ENCODE data around the gene EIF3A.
"Not testable (repeated sequence)": the region's sequence is repeated elsewhere in the genome, so short reads cannot be mapped to it uniquely, and the experiment has no call there.

Gene EIF3A

GRCh38 chr10:119100434-119101238, 20.0 kb upstream of the EIF3A start:
- no peak for DNase-seq (ENCODE audit: low read depth)

GRCh38 chr10:119098576-119098975, 18.0 kb upstream of the EIF3A start:
- DNase-seq (ENCODE audit: low read depth): no peak

DNA sequence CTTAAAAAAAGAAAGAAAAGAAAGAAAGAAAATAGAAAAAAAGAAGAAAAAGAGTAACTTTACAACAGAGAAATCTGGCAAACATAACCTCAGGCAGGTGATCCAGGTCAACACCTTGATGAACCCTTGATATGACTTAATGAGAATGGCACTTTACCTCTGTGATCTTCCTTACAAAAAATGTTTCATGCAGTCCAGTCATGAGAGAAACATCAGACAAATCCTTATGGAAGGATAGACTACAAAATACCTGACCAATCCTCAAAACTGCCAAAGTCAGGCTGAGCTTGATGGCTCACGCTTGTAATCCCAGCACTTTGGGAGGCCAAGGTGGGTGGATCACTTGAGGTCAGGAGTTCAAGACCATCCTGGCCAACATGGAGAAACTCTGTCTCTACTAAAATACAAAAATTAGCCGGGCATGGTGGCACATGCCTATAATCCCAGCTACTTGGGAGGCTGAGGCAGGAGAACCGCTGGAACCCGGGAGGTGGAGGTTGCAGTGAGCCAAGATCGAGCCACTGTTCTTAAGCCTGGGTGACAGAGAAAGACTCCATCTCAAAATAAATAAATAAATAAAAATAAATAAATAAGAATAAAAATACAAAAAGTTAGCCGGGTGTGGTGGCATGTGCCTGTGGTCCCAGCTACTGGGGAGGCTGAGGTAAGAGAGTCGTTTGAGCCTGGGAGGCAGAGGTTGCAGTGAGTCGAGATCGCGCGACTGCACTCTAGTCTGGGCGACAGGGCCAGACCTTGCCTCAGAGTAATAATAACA, 16.2 kb upstream of the EIF3A start:
- not testable (repeated sequence) for DNase-seq (ENCODE audit: low read depth)

DNA sequence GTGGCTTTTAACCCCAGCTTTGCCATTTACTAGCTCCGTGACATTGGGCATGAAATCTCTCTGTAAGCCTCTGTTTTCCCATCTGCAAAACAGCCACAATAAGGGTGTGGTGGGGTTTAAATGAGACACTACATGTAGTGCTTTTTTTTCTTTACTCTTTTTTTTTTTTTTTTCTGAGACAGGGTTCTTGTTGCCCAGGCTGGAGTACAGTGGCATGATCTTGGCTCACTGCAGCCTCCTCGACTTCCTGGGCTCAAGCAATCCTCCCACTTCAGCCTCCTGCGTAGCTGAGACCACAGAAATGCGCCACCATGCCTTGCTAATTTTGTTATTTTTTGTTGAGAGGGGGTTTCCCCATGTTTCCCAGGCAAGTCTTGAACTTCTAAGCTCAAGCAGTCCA, 15.0 kb upstream of the EIF3A start:
- DNase-seq (ENCODE audit: low read depth): no peak

GRCh38 chr10:119090968-119091367, 10.4 kb upstream of the EIF3A start:
- no peak for DNase-seq (ENCODE audit: low read depth)

DNA sequence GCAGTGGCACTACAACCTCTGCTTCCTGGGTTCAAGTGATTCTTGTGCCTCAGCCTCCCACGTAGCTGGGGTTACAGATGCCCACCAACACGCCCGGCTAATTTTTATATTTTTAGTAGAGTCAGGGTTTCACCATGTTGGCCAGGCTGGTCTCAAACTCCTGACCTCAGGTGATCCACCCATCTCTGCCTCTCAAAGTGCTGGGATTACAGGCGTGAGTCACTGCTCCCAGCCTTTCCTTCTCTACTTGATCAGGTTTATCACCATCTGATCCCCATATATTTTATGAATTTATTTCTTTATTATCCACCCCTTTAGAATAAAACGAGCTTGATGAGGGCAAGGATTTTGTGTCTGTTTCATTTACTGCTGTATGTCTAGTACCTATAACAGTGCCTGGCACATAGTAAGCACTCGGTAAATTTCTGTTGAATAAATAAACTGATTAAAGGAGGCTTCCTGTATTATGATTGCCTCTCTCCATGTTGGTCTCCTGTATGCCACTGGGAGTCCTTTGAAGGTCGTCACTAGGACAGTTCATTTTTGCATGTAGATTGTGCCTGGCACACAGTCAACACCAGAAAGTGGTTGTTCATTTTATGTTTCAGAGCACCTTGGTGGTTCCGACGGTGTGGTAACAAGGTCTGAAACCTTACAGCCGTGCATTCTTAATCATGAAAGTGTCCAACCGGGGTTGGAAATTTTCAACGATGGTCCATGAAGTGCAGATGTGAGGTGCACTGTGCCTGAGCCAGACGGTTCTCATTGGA, 9.6 kb upstream of the EIF3A start:
- no peak for DNase-seq (ENCODE audit: low read depth)

DNA sequence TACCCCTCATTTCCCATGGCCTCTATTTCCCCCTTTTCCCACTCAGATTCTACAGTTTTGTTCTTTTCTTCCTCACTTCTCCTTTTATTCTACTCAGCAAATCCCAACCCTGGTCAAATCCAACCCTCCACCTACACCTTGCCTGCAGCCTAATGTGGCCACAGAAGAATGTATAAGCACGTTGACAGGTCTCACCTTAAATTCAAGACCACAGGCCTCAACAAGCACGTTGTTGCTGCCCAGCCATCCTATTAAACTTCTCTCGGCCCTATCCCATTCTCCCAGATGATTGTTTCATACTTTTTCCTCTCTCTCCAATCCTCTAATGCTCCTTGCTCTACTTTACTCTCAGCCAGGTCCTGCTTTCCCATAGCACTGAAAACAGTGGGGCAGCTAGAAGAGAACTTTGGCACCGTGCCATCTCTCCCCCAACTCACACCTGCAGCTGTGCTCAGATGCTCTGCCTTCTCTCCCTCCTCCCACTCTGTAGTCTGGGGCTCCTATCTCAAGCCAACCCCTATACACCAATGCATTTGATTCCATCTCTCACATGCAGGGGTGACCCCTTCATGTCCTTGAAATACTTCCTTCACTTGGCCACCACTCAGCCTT, 6.8 kb upstream of the EIF3A start:
- no peak for DNase-seq (ENCODE audit: low read depth)

DNA sequence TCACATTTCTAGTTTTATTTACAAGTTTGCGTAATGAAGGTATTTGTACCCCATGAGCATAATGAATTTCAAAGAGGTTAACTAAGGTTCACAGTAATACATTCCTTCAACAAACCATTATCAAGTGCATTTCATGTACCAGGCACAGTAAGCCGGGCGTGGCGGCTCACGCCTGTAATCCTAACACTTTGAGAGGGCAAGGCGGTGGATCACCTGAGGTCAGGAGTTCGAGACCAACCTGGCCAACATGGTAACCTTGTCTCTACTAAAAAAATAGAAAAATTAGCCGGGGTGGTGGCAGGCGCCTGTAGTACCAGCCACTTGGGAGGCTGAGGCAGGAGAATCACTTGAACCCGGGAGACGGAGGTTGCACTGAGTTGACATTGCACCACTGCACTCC, 4.3 kb upstream of the EIF3A start:
- no peak for DNase-seq (ENCODE audit: low read depth)

DNA sequence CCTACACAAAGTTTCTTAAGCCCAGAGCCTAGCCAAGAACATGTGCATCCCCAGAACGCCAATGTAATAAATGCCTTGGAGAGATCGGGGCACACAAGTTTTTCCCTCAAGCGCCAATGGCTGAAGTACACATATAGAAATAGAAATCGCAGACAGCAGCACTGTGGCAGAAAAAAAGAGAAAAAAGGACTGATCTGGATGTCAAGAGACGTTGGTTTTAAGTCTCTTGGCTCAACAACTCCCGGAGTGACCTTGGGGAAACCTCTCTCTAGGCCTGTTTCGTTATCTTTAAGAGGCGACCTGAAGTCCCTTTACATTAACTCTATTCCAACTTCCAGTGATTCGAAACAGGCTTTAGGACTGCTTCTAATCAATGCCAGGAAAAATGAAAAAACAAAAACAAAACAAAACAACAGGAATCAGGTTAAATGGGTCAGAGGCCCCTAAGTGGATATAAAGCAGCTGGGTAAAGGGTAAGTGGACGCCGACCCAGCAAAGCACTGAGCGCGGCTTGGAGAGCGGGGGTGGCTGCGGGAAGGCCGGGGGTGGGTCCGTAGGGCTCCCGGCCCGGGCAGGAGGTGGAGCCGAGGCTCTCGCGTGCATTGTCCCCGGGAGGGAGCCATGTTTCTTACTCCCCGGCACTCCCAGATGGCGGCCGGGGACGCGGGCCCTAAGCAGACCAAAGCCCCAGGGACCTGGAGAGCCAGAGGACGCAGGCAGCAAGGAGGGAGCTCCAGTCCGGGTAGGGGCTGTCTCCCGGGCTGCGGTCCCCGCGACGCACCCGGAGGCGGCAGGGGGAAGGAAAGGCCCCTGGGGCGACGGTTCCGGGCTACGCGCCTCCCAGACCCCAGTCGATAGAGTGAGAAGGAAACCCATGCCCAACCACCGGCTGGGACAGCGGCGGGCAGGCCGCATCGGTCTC, 757 bp downstream of the EIF3A start:
- peak; percentile 55 for DNase-seq (ENCODE audit: low read depth)

DNA sequence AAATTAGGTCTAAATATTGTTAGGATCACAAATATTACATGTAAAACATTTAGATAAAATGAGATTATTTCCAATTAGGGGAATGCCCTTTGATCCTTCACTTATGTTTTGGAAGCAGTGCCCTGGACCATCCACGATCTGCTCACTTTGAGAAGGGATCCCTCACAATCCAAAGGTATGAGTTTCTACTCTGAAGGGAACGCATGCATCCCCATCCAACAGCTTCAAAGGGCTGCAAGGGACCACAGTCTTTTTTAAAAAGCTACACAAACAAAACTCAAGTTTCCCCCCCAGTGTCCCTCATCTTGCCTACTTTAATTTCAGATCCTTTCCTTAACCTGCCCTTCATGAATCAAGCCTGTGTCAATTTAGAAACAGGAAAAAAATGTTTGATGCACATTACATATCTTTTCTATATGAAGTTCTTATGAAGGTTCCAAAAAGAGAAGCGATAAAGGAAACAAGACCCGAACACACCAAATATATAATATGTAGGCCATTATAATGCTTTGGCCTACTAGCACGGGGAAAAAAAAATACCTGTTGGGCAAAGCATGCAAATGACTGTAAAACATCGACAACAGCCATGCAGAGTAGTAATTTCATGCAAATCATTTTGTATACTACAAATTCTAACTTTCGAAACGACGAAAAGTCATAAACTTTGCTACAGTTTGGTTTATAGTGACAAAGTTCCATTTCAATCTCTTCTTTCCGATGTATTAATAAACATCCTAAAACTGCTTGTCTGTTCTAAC, 2.0 kb downstream of the EIF3A start:
- DNase-seq (ENCODE audit: low read depth): no peak

GRCh38 chr10:119073584-119073983, 7.0 kb downstream of the EIF3A start:
- no peak for DNase-seq (ENCODE audit: low read depth)

DNA sequence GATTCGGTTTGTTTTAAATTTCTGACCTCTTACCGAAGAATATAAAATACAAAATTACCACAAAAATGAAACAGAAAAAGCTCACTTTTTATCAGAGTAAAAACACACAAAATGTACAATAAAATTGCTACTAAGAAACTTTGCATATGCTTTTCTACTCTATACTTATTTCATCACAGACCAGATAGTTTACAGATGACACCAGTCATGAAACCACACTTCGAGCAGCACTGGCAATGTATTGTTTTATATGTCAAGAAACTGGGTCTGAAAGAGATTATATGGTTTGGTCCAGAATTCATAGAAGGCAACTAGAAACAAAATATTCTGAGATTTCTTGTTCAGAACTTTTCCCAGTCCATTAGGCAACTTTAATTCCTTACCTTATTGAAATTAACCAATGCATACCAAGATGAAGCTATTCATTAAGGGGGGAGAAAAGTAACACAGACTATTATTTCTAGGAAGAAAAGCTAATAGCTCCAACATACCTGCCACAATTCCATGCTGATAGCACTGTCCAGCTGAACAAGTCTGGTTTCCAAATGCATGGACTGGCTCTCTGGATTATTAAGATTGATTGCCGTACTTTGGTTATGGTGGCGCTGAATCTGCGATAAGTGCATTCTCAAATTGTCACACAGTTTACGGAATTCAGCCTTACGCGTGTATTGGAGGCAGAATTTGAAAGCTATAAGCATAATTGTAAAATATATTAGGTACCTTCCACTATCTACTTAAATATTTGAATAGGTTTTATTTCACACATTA, 10.0 kb downstream of the EIF3A start:
- no peak for DNase-seq (ENCODE audit: low read depth)

DNA sequence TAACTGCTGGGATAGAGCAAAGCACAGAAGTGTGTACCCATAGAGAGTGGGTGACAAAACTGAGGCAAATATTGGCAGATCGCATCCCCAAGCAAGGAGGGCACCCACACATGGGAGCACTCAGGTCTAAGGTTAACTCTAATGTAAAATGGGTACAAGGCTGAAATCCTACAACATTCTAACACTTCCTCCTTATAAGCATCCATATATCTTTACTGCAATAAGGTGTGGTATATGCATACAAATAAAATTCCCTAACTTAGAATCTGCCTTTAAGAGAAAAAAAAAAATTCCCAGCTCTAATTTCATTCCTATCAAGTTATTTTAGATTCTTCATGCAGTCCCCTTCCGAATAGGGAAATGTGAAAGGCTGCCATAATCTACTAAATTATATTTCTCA, 18.7 kb downstream of the EIF3A start:
- no peak for DNase-seq (ENCODE audit: low read depth)

DNA sequence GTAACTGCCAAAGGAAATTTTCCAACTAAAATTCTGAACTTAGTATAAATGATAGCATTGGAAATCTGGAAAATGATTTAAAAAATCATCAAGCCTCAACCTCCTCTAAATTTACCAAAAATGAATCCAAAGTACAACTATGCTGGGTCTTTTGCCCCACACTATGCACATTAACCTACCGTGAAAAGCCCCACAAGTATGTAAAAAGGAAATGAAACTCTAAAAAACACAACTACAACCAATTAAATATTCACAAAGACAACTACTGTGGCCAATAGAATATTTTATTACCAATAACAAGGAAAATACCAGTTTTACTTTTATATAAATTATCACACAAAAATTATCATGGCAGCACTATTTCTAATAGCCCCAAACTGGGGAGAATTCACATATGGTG, 19.3 kb downstream of the EIF3A start:
- DNase-seq (ENCODE audit: low read depth): no peak

GRCh38 chr10:119060107-119060506, 20.5 kb downstream of the EIF3A start:
- DNase-seq (ENCODE audit: low read depth): no peak

DNA sequence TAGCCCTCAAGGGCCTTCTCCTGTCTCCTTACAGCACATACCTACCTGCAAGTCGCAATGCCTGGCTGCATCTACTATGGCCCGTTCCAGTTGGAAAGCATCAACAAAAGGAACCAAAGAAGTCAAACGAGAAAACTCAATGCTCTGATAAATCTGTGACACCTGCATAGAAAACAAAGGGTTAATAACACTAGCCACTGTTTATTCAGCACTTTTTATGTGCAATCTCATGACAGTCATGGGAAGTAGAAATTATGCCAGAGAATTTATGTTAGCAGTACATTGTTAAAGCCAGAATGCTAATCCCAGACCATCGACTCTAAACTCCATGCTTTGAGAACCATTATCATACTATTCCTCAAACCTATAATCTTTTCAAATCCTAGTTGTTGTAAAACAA, 21.1 kb downstream of the EIF3A start:
- no peak for DNase-seq (ENCODE audit: low read depth)

DNA sequence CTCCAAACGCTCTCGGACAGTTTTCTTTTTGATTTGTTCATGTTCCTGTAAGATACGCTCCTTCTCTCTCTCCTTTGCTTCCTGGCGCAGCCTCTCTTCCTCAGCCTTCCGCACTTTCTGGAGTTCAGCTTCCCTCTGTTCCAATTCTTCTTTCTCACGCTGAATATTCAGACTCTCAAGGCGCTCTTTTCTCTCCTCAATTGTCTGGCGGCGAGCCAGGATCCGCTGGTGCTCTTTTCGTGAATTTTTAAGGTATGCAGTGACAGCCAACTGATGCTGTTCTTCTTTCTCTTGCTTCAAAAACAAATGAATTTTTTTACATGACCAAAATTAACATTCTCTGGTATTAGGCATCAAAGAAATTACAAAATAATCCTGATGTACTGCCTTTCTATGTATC, 22.6 kb downstream of the EIF3A start:
- no peak for DNase-seq (ENCODE audit: low read depth)

GRCh38 chr10:119055472-119055871, 25.1 kb downstream of the EIF3A start:
- DNase-seq (ENCODE audit: low read depth): no peak

- DNase-seq (ENCODE audit: low read depth): no peak
Observed at GRCh38 chr10:119051775-119052174, 28.8 kb downstream of the EIF3A start.

GRCh38 chr10:119049777-119050176, 30.8 kb downstream of the EIF3A start:
- no peak for DNase-seq (ENCODE audit: low read depth)
